Astrocyte (in vitro differentiated cells and primary cell): ENCODE measurements around the gene BICRA.

ENCODE experiments used
- CTCF ChIP-seq: IDR thresholded peaks from 2 replicates; pipeline ENCODE4 v1.5.1; 2011; ENCODE audit warnings: low read depth, mild to moderate bottlenecking, inconsistent platforms, low read length, moderate library complexity; ENCODE audit not compliant: insufficient read depth
- EZH2 ChIP-seq: IDR thresholded peaks from 2 replicates; pipeline ENCODE4 v1.6.1; 2012; ENCODE audit warnings: mild to moderate bottlenecking, low read length, inconsistent platforms; ENCODE audit not compliant: insufficient read depth

DNA sequence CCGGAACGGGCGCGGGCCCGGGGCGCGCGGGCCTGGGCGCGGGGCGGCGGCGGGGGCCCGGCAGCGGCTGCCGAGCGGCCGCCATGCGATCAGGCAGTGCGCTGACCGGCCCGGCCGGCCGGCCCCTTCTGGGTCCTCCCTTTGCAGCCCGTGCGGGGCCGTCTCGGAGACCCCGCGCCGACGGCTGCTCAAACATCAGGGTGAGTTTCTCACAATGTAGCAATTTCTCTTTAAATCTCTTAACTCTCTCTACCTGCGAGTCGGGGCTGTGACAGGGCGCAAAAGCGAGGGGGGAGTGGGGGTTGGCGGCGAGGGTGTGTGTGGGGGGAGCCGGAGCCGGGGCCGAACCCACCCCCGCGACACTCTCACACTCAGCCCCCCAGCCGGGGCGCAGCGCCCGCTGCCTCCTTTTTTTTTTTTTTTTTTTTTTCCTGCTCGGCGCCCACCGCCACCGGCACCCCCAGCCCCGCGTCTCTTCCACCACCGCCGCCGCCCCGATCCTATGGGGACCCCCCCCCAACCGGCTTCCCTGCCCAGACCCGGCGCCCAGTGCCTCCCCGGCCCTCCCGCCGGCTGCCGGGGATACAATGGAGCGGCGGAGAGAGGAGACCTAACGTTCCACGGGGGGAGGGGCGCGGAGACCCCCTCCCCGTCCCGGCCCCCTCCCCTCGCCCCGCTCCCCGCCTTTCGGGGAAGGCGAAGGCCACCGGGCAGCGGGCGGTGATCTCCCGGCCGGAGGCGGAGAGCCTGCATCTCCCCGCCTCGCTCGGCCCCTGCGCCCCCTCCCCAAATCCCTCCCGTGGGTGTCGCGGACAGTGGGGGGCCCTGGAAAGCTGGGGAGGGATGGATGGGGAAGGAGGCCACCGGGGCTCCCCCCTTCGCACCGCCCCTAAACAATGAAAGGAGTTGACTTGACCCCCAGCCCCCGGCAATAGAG is at the start of gene BICRA:
- TF ChIP-seq CTCF (no peak), EZH2 (no peak)
